NCI-H82 treated with DMSO at 0.1 percent for 48 hours (cell line): ENCODE results near the gene PFKFB4.
"Not testable (repeated sequence)": the region's sequence is repeated elsewhere in the genome, so short reads cannot be mapped to it uniquely, and the experiment has no call there.

ENCODE experiments used
- DNase-seq: peaks from one replicate; lab custom pipeline; 2025; ENCODE audit not compliant: unreplicated experiment; lab: John Stamatoyannopoulos, UW

PFKFB4 gene

DNA sequence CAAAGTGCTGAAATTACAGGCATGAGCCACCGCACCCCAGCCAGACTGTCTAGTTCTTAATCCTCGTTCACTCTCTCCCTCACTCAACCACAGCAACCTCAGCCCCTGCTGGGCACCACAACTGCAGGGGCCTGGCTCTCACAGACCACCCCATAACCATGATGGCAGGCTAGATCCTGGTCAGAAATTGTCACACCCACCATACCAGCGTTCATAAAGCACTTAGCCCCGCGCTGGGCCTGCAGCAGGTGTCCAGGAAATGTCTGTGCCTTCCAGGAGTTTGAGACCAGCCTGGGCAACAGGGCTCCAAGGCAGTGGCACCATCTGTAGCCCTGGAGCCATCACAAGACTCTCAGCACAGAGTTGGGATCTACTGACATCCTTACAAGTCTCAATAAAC is 54.5 kb downstream of the PFKFB4 start:
- DNase-seq, result no peak

DNA sequence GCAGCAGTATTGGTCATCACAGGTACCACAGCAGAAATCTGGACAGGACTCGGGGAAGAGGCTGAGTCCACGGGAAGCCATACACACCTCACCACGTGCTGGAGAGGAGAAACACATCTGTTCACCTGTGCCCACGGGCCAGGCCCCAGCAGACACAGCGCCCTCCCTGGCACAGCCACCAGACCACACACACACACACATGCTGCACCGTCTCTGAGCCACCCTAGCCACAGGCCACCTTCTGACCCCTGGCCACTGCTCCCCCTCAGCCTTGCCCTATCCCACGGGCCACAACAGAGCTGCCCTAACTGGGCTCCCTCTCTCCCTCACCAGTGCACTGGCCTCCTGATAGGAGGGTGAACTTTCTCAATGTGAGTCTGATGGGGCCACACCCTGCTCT is 55.4 kb downstream of the PFKFB4 start:
- no peak for DNase-seq

DNA sequence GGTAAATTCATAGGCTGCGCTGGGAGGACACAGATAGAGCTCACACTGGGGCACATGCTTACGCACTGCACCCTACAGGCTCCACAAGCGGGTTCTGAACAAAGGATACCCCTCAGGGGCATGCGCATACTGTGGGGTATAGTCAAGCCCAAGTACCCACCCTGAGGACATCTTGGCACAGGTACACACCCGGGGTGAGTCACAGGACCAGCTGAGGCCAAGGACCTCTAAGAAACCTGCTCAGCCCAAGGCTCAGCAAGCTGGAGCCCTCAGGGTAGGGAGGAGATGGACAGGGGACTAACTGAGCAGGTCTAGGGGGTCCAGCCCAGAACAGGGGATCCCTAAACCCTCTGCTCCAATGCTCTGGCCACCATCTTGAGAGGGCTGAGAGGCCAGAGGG is 55.9 kb downstream of the PFKFB4 start:
- no peak for DNase-seq

DNA sequence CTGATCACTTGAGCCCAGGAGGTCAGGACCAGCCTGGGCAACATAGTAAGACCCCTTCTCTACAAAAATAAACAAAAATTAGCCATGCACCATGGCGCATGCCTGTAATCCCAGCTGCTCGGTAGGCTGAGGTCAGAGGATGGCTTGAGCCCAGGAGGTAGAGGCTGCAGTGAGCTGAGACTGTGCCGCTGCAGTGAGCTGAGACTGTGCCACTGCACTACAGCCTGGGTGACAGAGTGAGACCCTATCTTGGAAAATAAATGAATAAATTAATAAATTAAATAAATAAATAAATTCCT is 63.5 kb downstream of the PFKFB4 start:
- no peak for DNase-seq

DNA sequence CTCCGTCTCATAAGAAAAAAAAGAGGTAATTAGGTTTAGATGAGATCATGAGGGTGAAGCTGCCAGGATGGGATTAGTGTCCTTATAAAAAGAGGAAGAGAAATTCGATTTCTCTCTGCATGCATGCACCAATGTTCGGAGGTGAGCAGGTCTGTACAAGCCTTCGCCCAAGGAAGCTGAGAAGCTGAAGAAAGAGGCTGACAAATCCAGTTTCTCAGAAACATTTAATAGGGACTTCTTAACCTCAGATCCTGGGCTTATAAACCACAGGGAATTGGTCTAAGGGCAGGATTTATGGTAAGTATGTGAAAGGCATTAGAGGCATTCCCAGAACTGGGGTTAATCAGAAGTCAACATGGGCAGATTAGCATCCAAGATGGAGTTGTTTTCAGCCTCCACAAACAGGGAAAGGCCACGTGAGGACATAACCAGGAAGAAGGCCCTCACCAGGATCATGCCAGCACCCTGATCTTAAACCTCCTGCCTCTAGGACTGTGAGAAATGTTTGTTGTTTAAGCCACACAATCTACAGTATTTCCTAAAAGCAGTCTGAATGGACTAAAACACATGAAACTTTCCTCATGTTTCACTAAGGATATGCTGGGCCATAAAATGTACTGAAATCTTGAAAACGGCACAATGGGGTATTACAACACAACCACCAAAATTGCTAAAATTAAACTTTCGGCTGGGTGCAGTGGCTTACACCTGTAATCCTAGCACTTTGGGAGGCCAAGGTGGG is 64.0 kb downstream of the PFKFB4 start:
- peak; percentile 90 for DNase-seq

DNA sequence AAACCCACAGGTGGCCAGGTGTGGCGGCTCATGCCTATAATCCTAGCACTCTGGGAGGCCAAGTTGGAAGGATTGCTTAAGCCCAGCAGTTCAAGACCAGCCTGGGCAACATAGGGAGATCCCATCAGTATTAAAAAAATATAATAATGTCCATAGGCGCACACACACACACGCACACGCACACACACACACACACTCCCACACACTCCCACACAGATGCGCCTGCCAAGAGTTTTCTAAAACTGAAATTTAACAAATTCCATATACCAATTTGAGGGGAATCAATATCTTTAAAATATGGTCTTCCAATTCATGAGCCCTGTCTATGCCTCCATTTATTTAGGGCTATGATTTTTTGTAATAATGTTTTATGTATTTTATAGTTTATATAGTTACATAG is 69.7 kb downstream of the PFKFB4 start:
- no peak for DNase-seq

DNA sequence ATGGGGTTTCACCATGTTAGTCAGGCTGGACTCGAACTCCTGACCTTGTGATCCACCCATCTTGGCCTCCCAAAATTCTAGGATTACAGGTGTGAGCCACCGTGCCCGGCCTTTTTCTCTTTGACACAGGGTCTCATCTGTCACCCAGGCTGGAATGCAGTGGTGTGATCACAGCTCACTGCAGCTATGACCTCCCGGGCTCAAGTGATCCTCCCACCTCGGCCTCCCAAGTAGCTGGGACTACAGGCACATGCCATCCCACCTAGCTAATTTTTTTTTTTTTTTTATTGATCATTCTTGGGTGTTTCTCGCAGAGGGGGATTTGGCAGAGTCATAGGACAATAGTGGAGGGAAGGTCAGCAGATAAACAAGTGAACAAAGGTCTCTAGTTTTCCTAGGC is 73.8 kb downstream of the PFKFB4 start:
- DNase-seq, result not testable (repeated sequence)

DNA sequence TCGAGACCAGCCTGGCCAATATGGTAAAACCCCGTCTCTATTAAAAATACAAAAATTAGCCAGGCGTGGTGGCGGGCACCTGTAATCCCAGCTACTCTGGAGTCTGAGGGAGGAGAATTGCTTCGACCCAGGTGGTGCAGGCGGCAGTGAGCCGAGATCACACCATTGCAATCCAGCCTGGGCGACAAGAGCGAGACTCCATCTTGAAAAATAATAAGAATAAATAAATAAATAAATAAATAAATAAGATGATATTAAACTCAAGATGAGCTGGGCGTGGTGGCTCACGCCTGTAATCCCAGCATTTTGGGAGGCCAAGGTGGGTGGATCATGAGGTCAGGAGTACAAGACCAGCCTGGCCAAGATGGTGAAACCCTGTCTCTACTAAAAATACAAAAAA is 75.7 kb downstream of the PFKFB4 start:
- not testable (repeated sequence) for DNase-seq

DNA sequence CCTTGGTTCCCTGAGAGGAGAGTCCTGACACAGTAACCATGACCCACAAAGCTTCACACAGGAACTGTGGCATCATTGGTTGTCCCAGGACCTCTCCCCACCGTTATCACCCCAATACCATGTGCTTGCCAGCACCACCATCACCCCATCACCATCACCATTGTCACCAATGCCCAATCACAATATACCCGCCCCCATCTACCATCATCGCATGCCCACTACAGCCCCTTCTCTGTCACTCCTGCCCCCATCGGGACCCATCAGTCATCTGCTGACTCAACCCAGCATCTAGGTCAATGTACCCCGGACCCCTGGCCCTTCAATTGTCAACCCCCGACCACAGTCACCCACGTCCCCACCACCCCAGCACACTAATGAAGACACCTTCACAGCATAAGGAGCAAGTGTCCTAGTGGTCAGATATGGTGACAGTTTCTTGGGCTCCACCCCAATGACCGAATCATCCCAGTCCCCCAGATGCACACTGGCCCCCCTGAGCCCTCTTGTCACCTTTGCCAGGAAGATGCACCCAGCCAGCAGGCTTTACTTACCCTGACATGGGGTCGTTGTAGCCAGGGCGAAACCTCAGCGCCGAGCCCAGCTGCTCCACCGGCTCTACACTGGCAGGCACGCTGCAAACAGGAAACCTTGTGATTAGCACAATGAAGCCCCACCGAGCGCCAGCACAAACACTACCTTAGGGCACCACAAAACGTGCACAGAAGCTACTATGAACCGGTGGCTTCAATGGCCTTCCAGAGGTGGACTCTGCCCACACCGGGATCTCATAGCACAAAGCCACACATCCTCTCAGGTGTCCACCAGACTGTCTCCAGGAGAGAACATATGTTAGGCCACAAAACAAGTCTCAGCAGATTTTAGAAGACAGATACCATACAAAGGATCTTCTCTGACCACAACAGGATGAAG is 77.7 kb downstream of the PFKFB4 start:
- DNase-seq, result no peak

DNA sequence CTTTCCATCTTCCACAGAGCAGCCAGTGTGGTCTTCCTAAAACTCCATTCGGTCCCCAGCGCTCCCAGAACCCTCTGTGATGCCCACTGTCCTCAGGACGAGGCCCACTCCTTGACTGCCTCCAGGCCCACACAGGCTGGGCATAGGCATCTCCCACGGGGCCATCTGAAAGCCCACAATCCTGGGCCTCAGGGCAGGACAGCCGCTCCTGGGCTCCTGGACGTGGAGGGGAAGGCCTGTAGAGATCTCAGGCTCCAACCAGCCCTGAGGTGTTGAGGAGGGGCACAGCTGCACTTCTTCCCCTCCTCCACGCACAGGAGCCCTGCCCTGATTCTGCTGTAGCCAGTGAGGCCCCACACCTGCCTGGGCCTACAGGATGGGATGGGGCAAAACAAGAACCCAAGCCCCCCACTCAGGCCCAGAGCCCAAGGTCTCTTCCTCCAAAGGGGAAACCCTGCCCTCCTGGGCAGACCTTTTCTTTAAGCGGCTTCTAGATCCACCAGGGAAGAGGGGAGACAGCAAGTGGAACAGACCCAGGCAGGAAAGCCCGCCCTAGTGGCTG is 78.6 kb downstream of the PFKFB4 start:
- DNase-seq, result no peak

DNA sequence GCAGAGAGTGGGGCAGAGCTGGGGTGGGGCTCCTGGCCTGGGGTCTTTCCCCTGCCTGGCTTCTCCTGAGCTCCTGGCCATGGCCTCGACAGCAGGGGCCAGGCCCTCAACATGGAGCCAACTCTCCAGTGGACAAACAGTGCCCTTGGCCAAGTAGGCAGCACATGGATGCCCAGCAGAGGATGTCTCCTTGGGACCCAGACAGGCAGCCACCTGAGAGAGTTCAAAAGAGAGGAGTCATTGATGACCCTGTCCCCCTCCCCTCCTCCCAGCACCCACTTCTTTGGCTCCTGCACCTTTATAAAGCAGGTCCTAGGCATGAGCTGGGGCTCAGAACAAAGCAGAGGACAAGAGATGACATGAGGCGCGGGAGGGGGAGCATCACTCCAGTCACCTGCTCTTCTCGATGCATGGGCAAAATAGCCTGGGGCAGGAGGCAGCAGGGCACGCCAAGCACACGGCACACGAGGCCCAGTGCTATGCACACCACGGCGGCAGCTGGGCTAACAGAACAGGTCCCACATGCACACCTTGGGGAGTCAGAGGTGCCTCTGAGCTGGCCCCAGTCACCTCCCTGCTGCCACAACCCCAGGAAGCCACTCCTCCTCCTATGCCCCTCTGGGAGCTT is 80.1 kb downstream of the PFKFB4 start:
- DNase-seq, result no peak

DNA sequence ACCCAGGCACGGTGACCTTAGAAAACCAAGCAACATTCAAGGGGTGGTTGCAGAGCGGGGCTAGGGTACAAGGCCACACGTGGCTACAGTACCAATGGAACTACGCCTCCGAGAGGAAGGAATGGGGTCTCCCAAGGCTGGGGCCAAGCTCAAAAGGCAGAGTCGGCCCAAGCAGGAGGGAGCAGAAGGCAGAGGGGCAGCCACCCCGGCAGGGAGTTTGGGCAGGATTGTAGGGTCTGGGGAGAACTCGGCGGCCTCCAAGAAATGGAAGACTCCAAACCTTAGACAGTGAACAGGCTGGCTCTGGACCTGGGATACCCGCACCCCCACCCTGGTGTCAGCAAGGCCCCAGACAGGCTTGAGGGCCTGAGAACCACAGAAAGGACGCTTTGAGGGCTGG is 81.4 kb downstream of the PFKFB4 start:
- no peak for DNase-seq

DNA sequence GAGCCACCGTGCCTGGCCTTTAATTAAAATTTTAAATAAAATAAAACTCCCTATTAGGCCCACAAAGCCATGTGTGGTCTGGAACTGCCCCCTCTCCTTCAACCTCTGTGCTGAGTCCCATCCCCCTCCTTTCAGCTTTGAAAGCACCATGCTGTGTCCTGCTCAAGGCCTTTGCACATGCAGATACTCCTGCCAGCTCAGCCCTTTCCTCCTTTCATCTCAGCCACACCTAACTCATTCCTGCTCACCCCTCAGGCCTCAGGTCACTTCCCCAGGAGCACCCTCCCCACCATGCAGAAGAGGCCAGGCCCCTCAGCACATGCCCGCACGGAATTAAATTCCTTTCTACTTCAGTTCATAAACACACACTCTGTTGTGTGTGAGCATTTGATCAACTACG is 82.0 kb downstream of the PFKFB4 start:
- no peak for DNase-seq

DNA sequence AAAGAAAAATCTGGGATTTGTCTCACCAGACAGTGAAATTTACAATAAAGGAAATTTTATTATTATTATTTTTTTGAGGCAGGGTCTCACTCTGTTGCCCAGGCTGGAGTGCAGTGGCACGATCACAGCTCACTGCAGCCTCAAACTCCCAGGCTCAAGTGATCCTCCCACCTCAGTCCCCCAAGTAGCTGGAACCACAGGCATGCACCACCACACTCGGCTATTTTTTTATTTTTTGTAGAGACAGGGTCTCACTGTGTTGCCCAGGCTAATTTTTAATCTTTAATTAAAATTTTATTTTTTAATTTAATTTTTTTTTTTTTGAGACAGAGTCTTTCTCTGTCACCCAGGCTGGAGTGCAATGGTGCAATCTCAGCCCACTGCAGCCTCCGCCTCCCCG is 82.6 kb downstream of the PFKFB4 start:
- DNase-seq, result not testable (repeated sequence)

DNA sequence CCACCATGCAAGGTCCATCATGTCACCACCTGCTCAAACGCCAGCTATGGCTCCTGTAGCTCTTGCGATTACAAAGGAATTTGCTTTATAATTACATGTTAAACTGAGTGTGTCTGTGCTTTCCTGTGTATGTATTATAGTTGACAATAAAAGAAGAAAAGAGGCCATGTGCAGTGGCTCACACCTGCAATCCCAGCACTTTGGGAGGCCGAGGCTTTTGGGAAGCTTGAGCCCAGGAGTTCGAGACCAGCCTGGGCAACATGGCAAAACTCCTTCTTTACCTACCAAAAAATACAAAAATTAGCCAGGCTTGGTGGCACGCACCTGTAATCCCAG is 83.0 kb downstream of the PFKFB4 start:
- no peak for DNase-seq

DNA sequence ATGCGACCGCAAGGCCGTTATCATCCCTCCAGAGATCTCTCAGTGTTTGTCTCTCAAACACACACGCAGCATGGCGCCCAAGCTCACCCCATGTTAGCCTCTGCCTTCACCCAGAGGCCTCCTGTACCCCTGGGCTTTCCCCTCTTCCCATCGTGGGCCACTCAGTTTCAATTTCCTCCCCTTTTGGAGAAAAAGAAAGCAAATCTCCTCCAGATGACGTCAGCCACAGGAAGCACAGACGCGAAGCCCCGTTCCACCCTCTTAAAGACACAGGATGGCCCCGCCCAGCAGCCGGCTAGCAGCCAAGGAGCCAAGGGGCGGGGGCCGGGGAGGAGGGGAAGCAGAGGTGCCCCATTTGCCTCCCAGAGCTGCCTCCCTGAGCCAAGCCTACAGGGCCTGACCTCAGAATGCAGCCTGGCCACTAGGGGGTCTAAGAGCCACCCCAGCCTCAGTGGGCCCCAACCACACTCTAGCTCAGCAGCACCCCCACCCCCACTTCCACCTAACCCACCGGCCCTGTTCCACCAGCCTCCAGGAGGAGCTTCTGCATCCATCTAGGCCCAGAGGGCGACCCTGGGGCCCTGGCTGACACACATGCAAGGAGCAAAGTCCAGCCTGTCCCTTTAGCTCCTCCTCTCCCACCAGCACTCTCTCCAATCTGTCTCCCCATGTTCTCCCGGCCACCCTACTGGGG is 83.5 kb downstream of the PFKFB4 start:
- peak; percentile 79 for DNase-seq

DNA sequence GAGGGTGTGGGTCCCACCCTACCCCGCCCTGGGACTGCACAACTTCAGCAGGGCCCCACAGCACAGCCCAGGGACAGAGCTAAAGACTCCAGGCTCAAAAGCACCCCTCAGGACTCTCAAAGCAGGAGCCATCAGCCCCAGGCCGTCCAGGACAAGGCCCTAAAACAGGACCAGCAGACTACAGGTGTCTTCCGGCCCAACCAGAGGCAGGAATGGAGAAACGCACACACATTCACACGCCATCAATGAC is 84.0 kb downstream of the PFKFB4 start:
- no peak for DNase-seq

DNA sequence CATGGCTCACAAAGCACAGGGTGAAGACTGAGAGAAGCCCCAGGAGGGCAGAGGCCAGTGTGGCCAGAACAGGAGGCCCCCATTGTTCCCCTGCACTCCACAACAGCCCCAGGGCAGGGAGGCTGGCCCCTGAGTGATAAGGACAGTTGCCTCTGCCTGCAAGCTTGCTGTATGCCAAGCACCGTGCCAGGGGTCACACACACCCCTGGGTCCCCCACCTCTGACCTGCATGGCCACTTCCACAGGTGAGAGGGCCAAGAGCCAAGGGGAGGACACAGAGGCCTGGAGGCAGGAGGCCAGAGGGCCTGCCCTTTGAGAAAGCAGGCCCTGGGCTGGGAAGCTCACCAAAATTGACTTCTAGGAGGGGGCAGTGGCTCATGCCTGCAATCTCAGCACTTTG is 86.3 kb downstream of the PFKFB4 start:
- no peak for DNase-seq

DNA sequence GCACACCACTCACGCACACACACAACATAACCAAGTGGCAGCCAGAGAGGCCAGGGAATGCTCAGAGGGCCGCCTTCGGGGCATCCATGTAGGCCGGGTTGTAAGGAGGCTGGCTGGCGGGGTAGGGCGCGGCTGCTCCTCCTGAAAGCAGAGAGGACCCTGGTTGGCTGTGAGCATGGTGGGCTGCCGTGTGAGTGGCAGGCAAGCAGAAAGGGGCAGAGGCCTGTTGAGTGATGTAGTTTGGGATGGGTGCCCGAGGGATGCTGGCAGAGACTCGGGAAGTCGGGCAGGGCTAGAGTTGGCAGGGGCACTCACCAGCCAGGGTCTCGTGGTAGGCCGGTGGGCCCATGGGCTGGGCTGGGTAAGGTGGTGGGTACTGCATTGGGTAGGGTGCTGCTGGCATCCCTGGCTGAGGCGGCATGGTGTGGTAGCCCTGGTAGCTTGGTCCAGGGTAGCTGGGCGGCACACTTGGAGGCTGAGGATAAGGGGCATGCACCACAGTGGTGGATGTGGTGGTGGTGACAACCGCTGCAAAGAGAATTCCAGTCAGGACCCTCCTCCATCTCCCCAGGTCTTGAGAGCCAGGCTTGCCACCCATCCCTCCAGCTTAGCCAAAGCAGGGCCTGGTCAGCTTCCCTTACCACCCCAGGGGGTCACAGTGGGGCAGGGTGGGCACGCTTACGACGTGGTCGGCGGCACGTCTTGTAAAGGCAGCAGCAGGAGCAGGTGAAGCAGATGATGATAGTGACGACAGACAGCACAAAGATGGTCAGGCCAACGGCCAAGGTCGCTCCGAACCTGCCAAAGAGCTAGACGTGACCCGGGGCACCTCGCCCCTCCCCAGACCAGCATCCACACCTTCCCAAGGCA is 87.3 kb downstream of the PFKFB4 start:
- DNase-seq, result no peak

DNA sequence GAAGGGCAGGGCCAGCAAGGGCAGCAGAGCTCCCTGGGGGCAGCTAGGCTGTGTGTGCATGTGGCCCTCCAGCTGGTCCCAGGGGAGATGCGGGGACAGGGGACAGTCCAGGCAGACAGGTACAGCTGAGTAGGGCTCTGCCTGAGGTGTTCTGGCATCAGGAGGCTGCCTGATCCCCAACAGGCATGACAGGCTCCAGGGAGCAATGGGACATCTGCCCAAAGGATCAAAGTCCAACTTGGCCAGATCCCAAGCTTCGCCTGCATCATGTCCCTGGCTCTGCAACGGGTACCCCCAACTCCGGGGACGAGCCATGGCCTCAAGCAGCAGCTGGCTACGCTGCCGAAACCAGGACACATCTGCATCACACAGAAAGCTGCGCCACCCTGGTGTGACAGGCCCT is 88.3 kb downstream of the PFKFB4 start:
- no peak for DNase-seq
